Ureter (tissue), 1 donor: ENCODE measurements around the gene SDC3. TPM values are rescaled to one million over a fixed set of nuclear protein-coding genes. Genes with fewer than 3 reads are reported as not detected.

ENCODE experiments used
- DNase-seq: peaks from one replicate; pipeline ENCODE4 v3.0.0-alpha.2; 2020; ENCODE audit warnings: low spot score
- total RNA-seq: library from RNA; stranded (reverse); gene quantifications from one replicate; pipeline ENCODE4 v1.2.4, GENCODE V29; 2023
- donor health status: DM: yes; HTN: yes; CAD: no.

SDC3 gene
- total RNA-seq, 1 donor from 2014 or later, result 68.2 TPM

DNA sequence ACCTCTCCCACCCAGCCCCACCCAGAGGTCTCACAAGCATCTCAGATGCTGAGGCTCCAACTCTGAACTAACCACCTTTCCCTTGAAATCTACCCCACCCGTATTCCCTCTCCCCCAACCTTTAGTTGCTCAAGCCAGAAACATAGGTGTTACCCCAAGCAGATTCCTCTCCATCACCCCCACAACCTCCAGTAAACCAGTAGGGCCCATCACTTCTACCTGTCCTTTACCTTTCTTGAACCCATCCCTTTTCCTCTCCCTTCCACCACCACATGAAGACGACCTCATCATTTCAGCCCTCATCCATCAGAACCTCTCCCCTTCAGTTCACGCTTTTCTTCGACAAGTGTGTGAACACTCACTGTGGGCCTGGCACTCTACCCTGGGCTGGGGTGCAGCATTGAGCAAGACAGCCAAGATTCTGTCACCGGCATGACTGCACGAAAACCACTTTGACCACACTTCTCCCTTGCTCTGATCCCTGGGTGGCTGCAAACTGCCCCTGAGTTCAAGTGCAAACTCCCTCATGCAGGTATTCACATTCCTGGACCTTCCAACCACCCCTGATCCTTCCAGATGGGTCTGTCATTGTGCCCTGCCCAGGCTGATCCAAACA lies 85.5 kb downstream of the SDC3 start:
- no peak for DNase-seq

DNA sequence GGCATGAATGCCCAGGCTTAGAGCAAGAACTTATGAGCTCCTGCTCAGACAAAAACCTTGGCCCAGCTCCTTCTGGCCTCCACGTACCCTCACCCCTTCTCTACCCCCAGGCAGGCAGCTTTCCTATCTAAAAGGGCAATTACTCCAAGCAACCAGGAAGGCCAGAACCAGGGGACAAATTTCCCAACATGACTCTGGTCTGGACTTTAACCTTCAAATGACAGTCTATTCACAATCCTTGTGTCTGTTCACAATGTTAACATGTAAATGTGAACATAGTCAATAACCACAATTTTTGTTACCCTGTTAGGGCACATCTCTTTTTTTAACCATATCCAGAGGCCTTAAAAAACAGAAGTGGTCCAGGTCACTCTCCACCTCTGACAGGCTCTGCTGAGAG lies 86.6 kb downstream of the SDC3 start:
- no peak for DNase-seq

GRCh38 chr1:30820299-30820698 lies 88.3 kb downstream of the SDC3 start:
- no peak for DNase-seq

Other genes starting within 250 kb of the SDC3 start
- not detected for gene MATN1, start 185.2 kb downstream of the SDC3 start, total RNA-seq
- 34.2 TPM for gene LAPTM5, start 151.0 kb downstream of the SDC3 start, total RNA-seq
- 174 TPM for gene PUM1, start 157.0 kb upstream of the SDC3 start, total RNA-seq